CD4-positive, alpha-beta T cell treated with Interferon gamma for 1 hour (primary cell): ENCODE measurements around the gene FGF2.
A peak's percentile ranks its signal among the peaks of the same experiment; 100 is the strongest.

Source experiments
- DNase-seq: peaks from one replicate; pipeline ENCODE4 v3.0.0-alpha.2; 2020

FGF2 gene

GRCh38 chr4:122945136-122945535 lies 118.5 kb downstream of the FGF2 start:
- DNase-seq: peak; percentile 26

- no peak for DNase-seq
These were observed 119.5 kb downstream of the FGF2 start for GRCh38 chr4:122946142-122946541.
